SK-N-SH (cell line): ENCODE measurements around the gene AFF1.
A peak's percentile ranks its signal among the peaks of the same experiment; 100 is the strongest.

Experiments
- CTCF ChIP-seq: fragments of 200-600 bp; sonication (generic); IDR thresholded peaks from 2 replicates; pipeline ENCODE4 v1.6.1; 2017; ENCODE audit warnings: antibody characterized with exemption, mild to moderate bottlenecking, moderate library complexity
- EP300 ChIP-seq, 2 experiments: IDR thresholded peaks; 2 replicates each; pipeline versions ENCODE4 v1.4.0 to v1.6.1; 2012; ENCODE audit warnings: borderline replicate concordance in 1 of 2, low read depth in 1 of 2, low read length in 1 of 2
- FOXM1 ChIP-seq: IDR thresholded peaks from 2 replicates; pipeline ENCODE4 v1.4.0; 2012; ENCODE audit warnings: low read depth, mild to moderate bottlenecking
- GATA2 ChIP-seq: sonication (generic); formaldehyde crosslinking; IDR thresholded peaks from 2 replicates; pipeline ENCODE4 v1.5.0; 2020; ENCODE audit warnings: mild to moderate bottlenecking, missing genetic modification reagents
- NRF1 ChIP-seq: IDR thresholded peaks from 2 replicates; pipeline ENCODE4 v1.6.1; 2012; ENCODE audit warnings: low read depth, mild to moderate bottlenecking, low read length
- RXRA ChIP-seq: IDR thresholded peaks from 2 replicates; pipeline ENCODE4 v1.4.0; 2012; ENCODE audit warnings: low read depth, mild to moderate bottlenecking, borderline replicate concordance
- SIN3A ChIP-seq: IDR thresholded peaks from 2 replicates; pipeline ENCODE4 v1.6.1; 2012; ENCODE audit warnings: low read depth, mild to moderate bottlenecking, low read length, moderate library complexity, borderline replicate concordance
- USF2 ChIP-seq: fragments of 150-350 bp; IDR thresholded peaks from 2 replicates; pipeline ENCODE4 v1.6.1; 2017; ENCODE audit warnings: antibody characterized with exemption, low read length, low read depth, borderline replicate concordance

- TF ChIP-seq FOXM1 (no peak), CTCF (no peak), SIN3A (no peak), USF2 (no peak), RXRA (no peak), GATA2 (no peak), EP300 (IDR thresholded peaks at IDR 0.05; ENCODE audit: borderline replicate concordance in 1 of 2, low read depth in 1 of 2, low read length in 1 of 2) (0 out of 4 replicates have a peak, but pooled peaks of 1 of the 2 experiments have one; percentile 16), NRF1 (no peak)
Measured at GRCh38 chr4:87103691-87104187, 168.9 kb downstream of the AFF1 start.
